Measurements from ENCODE around the gene LOXL1.
"Not testable (repeated sequence)": the region's sequence is repeated elsewhere in the genome, so short reads cannot be mapped to it uniquely, and the experiment has no call there.

Gene LOXL1

GRCh38 chr15:73923156-73923487 is 3.1 kb upstream of the LOXL1 start:
- DNase-seq (ENCODE audit: low read depth), result no peak

- DNase-seq (ENCODE audit: low read depth), result no peak
Measured at GRCh38 chr15:73923488-73924164, 2.6 kb upstream of the LOXL1 start.

- no peak for DNase-seq (ENCODE audit: low read depth)
Measured at GRCh38 chr15:73924171-73924921, 1.9 kb upstream of the LOXL1 start.

- DNase-seq (ENCODE audit: low read depth), result no peak
Measured at GRCh38 chr15:73925848-73926218, 429 bp upstream of the LOXL1 start.

- peak; percentile 25 for DNase-seq (ENCODE audit: low read depth)
Measured at GRCh38 chr15:73927003-73927475, 777 bp downstream of the LOXL1 start.

- peak; percentile 61 for DNase-seq (ENCODE audit: low read depth)
Measured at GRCh38 chr15:73927476-73928240, 1.4 kb downstream of the LOXL1 start.

GRCh38 chr15:73928241-73928579 is 1.9 kb downstream of the LOXL1 start:
- DNase-seq (ENCODE audit: low read depth), result no peak

- no peak for DNase-seq (ENCODE audit: low read depth)
Measured at GRCh38 chr15:73928971-73929627, 2.8 kb downstream of the LOXL1 start.

GRCh38 chr15:73930371-73930770 is 4.1 kb downstream of the LOXL1 start:
- no peak for DNase-seq (ENCODE audit: low read depth)

- no peak for DNase-seq (ENCODE audit: low read depth)
Measured at GRCh38 chr15:73930790-73931281, 4.6 kb downstream of the LOXL1 start.

- DNase-seq (ENCODE audit: low read depth), result no peak
Measured at GRCh38 chr15:73931441-73931840, 5.2 kb downstream of the LOXL1 start.

- no peak for DNase-seq (ENCODE audit: low read depth)
Measured at GRCh38 chr15:73932381-73933191, 6.3 kb downstream of the LOXL1 start.

GRCh38 chr15:73934281-73934680 is 8.0 kb downstream of the LOXL1 start:
- peak; percentile 41 for DNase-seq (ENCODE audit: low read depth)

- no peak for DNase-seq (ENCODE audit: low read depth)
Measured at GRCh38 chr15:73935547-73935946, 9.3 kb downstream of the LOXL1 start.

- no peak for DNase-seq (ENCODE audit: low read depth)
Measured at GRCh38 chr15:73936181-73936580, 9.9 kb downstream of the LOXL1 start.

GRCh38 chr15:73936588-73937290 is 10.5 kb downstream of the LOXL1 start:
- DNase-seq (ENCODE audit: low read depth), result no peak

GRCh38 chr15:73937296-73937695 is 11.0 kb downstream of the LOXL1 start:
- no peak for DNase-seq (ENCODE audit: low read depth)

GRCh38 chr15:73937726-73938125 is 11.5 kb downstream of the LOXL1 start:
- no peak for DNase-seq (ENCODE audit: low read depth)

GRCh38 chr15:73938516-73938915 is 12.3 kb downstream of the LOXL1 start:
- not testable (repeated sequence) for DNase-seq (ENCODE audit: low read depth)

- DNase-seq (ENCODE audit: low read depth), result no peak
Measured at GRCh38 chr15:73939138-73939537, 12.9 kb downstream of the LOXL1 start.

Data from T-helper 22 cell (primary cell).